ENCODE data around the gene VAMP1. TPM values are rescaled to one million over a fixed set of nuclear protein-coding genes. Genes with fewer than 3 reads are reported as not detected.

Gene VAMP1
- total and polyA plus RNA-seq, 2 of the 13 experiments (the other 11 are each of a cell fraction or from before 2014, with no cell fraction given): 2.5 to 7.4 TPM

- WGBS (ENCODE audit: low lambda C conversion rate): 64% methylated on average over 12 of the region's 12 CpGs
- no peaks in the 10 kb centered on the region for H3K79me2 ChIP-seq (ENCODE audit: insufficient read depth, low read length)
- in situ Hi-C loops (cut with HindIII; ENCODE audit: extremely low pct_ligation_motif_present, low pct_unique_long_range_greater_than_20kb): no loop called here
- BruUV-seq (replicated peaks): no TSS peak
- no peaks in the 10 kb centered on the region; a peak in 2 of 5 replicates for H3K27me3 ChIP-seq (ENCODE audit: control insufficient read depth in 1 of 2, insufficient read depth in 2 of 2, low read length in 2 of 2)
- peaks cover 17% of the 10 kb centered on the region for H3K4me1 ChIP-seq (ENCODE audit: insufficient read depth, low read length)
- H3K27ac ChIP-seq (ENCODE audit: extremely low read length, insufficient read depth, low read length): no peak overlapping the region
- H2AFZ ChIP-seq (ENCODE audit: low read length): no peak overlapping the region
- no peaks in the 10 kb centered on the region for H3K9me3 ChIP-seq (ENCODE audit: low read length)
- TF ChIP-seq ZNF326 (CRISPR knock-in tag; IDR thresholded peaks at IDR 0.05; ENCODE audit: borderline replicate concordance): no peak
- no peak for TF ChIP-seq POLR2AphosphoS5 (IDR thresholded peaks at IDR 0.05; ENCODE audit: low read depth, low read length)
- TF ChIP-seq ZNF230 (CRISPR knock-in tag; IDR thresholded peaks at IDR 0.05): no peak
- no peak for TF ChIP-seq MED13 (CRISPR knock-in tag; IDR thresholded peaks at IDR 0.05)
- no peak for TF ChIP-seq HMG20B (CRISPR knock-in tag; conservative IDR thresholded peaks at IDR 0.05)
- no peak for TF ChIP-seq ATF7 (IDR thresholded peaks at IDR 0.05)
- no peak for TF ChIP-seq ATF7 (CRISPR knock-in tag; IDR thresholded peaks at IDR 0.05)
- no peak for TF ChIP-seq PBX2 (CRISPR knock-in tag; IDR thresholded peaks at IDR 0.05)
- TF ChIP-seq U2AF1 (optimal IDR thresholded peaks at IDR 0.05; ENCODE audit: low read depth, low read length): no peak
- no peak for TF ChIP-seq ZNF7 (CRISPR knock-in tag; IDR thresholded peaks at IDR 0.05)
- H3K4me3 ChIP-seq (replicated peaks in 1 of 3; ENCODE audit: insufficient read depth in 1 of 3, low read depth in 2 of 3, low read length in 3 of 3): no peak overlapping the region
- H4K20me1 ChIP-seq (ENCODE audit: insufficient read depth, low read length): no peaks in the 10 kb centered on the region
- no peak for DNase-seq (ENCODE audit: low spot score)
- ATAC-seq: no peak
- intact Hi-C loops (cut with micrococcal nuclease; ENCODE audit: unreplicated experiment): no loop called here
- no peak overlapping the region for H3K4me2 ChIP-seq (ENCODE audit: low read depth, low read length)
- POLR2A ChIA-PET: interaction anchor here (1.0 to 2.1 kb wide), 2 partner anchors 13 to 96 kb away, joined by 3 to 8 read pairs; partner anchors contain the start of genes GAPDH and TAPBPL
- no peak overlapping the region for H3K9ac ChIP-seq (ENCODE audit: insufficient read depth, low read depth, low read length)
- CTCF ChIA-PET (ENCODE audit: low intra/inter-chr PET ratio, low total read pairs): no interaction called here
- H3K36me3 ChIP-seq (replicated peaks in 1 of 2; ENCODE audit: control insufficient read depth in 1 of 2, insufficient read depth in 2 of 2, low read length in 2 of 2): no peaks in the 10 kb centered on the region
- no peak for FAIRE-seq
Observed at GRCh38 chr12:6438345-6438744, 32.1 kb downstream of the VAMP1 start.
